ENCODE data around the gene SHISAL1. TPM values are rescaled to one million over a fixed set of nuclear protein-coding genes. Genes with fewer than 3 reads are reported as not detected.

Gene SHISAL1
- total and polyA plus RNA-seq, 10 of the 15 experiments (the other 5 are each of a cell fraction or from before 2014, with no cell fraction given) = not detected

GRCh38 chr22:44196731-44197131 is 116.0 kb downstream of the SHISAL1 start:
- no peak for TF ChIP-seq MTA3 (IDR thresholded peaks at IDR 0.05; ENCODE audit: borderline replicate concordance, low read length)
- no peak for TF ChIP-seq EP300 (IDR thresholded peaks at IDR 0.05; ENCODE audit: borderline replicate concordance in 1 of 2, control insufficient read depth in 1 of 2, low read depth in 2 of 2, low read length in 2 of 2)
- TF ChIP-seq TBL1XR1 (IDR thresholded peaks at IDR 0.05; ENCODE audit: low read depth, low read length) = no peak
- no peak for TF ChIP-seq IKZF2 (IDR thresholded peaks at IDR 0.05)
- no peak for TF ChIP-seq POLR2A (IDR thresholded peaks at IDR 0.05; ENCODE audit: low read depth, low read length)
- no peak for TF ChIP-seq ELK1 (IDR thresholded peaks at IDR 0.05; ENCODE audit: low read depth, low read length)
- no peak for TF ChIP-seq SMC3 (IDR thresholded peaks at IDR 0.05; ENCODE audit: borderline replicate concordance, low read length)
- no peak for TF ChIP-seq PAX5 (IDR thresholded peaks at IDR 0.05; ENCODE audit: borderline replicate concordance, low read depth, low read length)
- Histone ChIP-seq H3K9me3 (replicated peaks; ENCODE audit: control insufficient read depth, insufficient read depth, low read length) (no peaks in the 10 kb centered on the region), H3K4me3 (no peak overlapping the region), H3K4me2 (ENCODE audit: control insufficient read depth, insufficient read depth) (no peak overlapping the region), H3K4me1 (ENCODE audit: control insufficient read depth, insufficient read depth, low read length) (peaks cover 31% of the 10 kb centered on the region), H3K27ac (ENCODE audit: control insufficient read depth, insufficient read depth) (no peak overlapping the region), H3K9ac (ENCODE audit: control insufficient read depth, insufficient read depth, low read length) (no peak overlapping the region), H2AFZ (ENCODE audit: control insufficient read depth, low read depth, low read length) (no peak overlapping the region), H3K27me3 (replicated peaks in 1 of 2; ENCODE audit: control insufficient read depth in 2 of 2, insufficient read depth in 2 of 2, low read length in 1 of 2) (no peaks in the 10 kb centered on the region), H3K79me2 (ENCODE audit: control insufficient read depth, insufficient read depth, low read length) (no peaks in the 10 kb centered on the region), H4K20me1 (ENCODE audit: control insufficient read depth, insufficient read depth) (no peaks in the 10 kb centered on the region), H3K36me3 (ENCODE audit: control insufficient read depth in 2 of 2, insufficient read depth in 2 of 2, low read length in 1 of 2) (0 out of 4 replicates have a peak, but pooled peaks cover 0 to 2% of the 10 kb centered on the region in 2 experiments)
- ATAC-seq = no peak
- no TSS peak for BruUV-seq (replicated peaks)
- ChIA-PET CTCF (interaction anchor here (1.8 kb wide), 1 partner anchor 111 kb away, joined by 4 read pairs; no protein-coding TSS in a partner anchor), POLR2A (no interaction called here), SMC1A (ENCODE audit: uncharacterized antibody, unreplicated experiment) (no interaction called here), RAD21 (ENCODE audit: unreplicated experiment) (no interaction called here)
- WGBS (ENCODE audit: insufficient coverage, insufficient replicate concordance, low lambda C conversion rate, missing lambda C conversion rate) = 87% methylated on average over 10 of the region's 10 CpGs
- no peak for DNase-seq (ENCODE audit: low read depth, low spot score)
- in situ Hi-C loops (cut with MboI) (no loop called here), intact Hi-C loops (cut with micrococcal nuclease; ENCODE audit: unreplicated experiment) (no loop called here)
- FAIRE-seq = no peak

All from GM12878 (cell line).